Body of pancreas (tissue), 4 donors: ENCODE measurements around the gene ANTXR2. TPM values are rescaled to one million over a fixed set of nuclear protein-coding genes. Genes with fewer than 3 reads are reported as not detected.

Source experiments
- ATAC-seq: fragments of 150-250 bp; one replicate; pipeline ENCODE4 v1.9.1; 2016
- DNase-seq, 4 donors: peaks; one replicate each; pipeline ENCODE4 v3.0.0-alpha.2; 2019
- H3K27ac ChIP-seq, 4 donors: fragments of 200-600 bp; sonication (generic); 1 replicate in 3 of 4; 2 replicates in 1 of 4; pipeline versions ENCODE4 v1.5.1 to v1.6.1; 2016 to 2019; ENCODE audit warnings: mild to moderate bottlenecking in 1 of 4, mixed read lengths in 1 of 4, moderate library complexity in 1 of 4
- H3K27me3 ChIP-seq, 2 donors: fragments of 200-600 bp; sonication (generic); one replicate each; pipeline ENCODE4 v1.6.0; 2016; ENCODE audit warnings: mild to moderate bottlenecking in 1 of 2
- H3K36me3 ChIP-seq, 2 donors: fragments of 200-600 bp; sonication (generic); replicated peaks in 1 of 2; 2 replicates each; pipeline ENCODE4 v1.5.1; 2016; ENCODE audit warnings: low read depth in 2 of 2; ENCODE audit not compliant: insufficient read depth in 1 of 2
- H3K4me1 ChIP-seq: fragments of 200-600 bp; sonication (generic); one replicate; pipeline ENCODE4 v1.6.0; 2016
- H3K4me3 ChIP-seq, 2 donors: fragments of 200-600 bp; sonication (generic); 1 replicate in 1 of 2; 2 replicates in 1 of 2; pipeline ENCODE4 v1.5.1; 2016 to 2019
- H3K9me3 ChIP-seq, 3 donors: fragments of 200-600 bp; sonication (generic); 1 replicate in 2 of 3; 2 replicates in 1 of 3; pipeline ENCODE4 v1.5.1; 2016
- CTCF ChIP-seq, 7 experiments: fragments of 450-650 bp in 4 of 7; fragments of 200-600 bp in 3 of 7; sonication (generic) in 3 of 7; IDR thresholded peaks; one replicate each; pipeline ENCODE4 v1.5.1; 2016 to 2019; ENCODE audit warnings: antibody characterized with exemption in 7 of 7
- POLR2A ChIP-seq, 3 donors: fragments of 450-650 bp; IDR thresholded peaks; one replicate each; pipeline ENCODE4 v1.6.1; 2016; ENCODE audit warnings: antibody characterized with exemption in 3 of 3, mild to moderate bottlenecking in 2 of 3
- WGBS, 2 donors: methylation state at CpG; one replicate each; pipeline ENCODE4 v1.1.5; 2017; 5-methylcytosine and 5-hydroxymethylcytosine counted together
- intact Hi-C: fragments of 100-400 bp; cut with DNase I; formaldehyde crosslinking; loops from one replicate; pipeline ENCODE4 v1.15.1; 2023
- total RNA-seq, 2 donors: library from RNA; depleted of rRNA; stranded (reverse); fragments of >200 nt; gene quantifications; one replicate each; pipeline ENCODE4 v1.1.0, GENCODE V29; 2016

Gene ANTXR2
- total RNA-seq, 2 donors from 2014 or later = 16.9 to 34.6 TPM

GRCh38 chr4:80017125-80017854 is 55.7 kb downstream of the ANTXR2 start:
- H3K27ac ChIP-seq = no peak overlapping the region
- H3K36me3 ChIP-seq = no peaks in the 10 kb centered on the region
- intact Hi-C loops = no loop called here
- ATAC-seq (no peak), DNase-seq (no peak)
- 73 to 82% methylated on average over 2 of the region's 2 CpGs for WGBS, 2 donors
- H3K4me3 ChIP-seq = no peak overlapping the region
- no peaks in the 10 kb centered on the region for H3K4me1 ChIP-seq
- no peaks in the 10 kb centered on the region for H3K9me3 ChIP-seq
- no peak for TF ChIP-seq POLR2A (IDR thresholded peaks at IDR 0.05)
- no peak for TF ChIP-seq CTCF (IDR thresholded peaks at IDR 0.05)
- no peaks in the 10 kb centered on the region for H3K27me3 ChIP-seq

GRCh38 chr4:80016506-80016905 is 56.5 kb downstream of the ANTXR2 start:
- Histone ChIP-seq H3K27me3 (no peaks in the 10 kb centered on the region), H3K36me3 (no peaks in the 10 kb centered on the region), H3K27ac (no peak overlapping the region), H3K9me3 (no peaks in the 10 kb centered on the region), H3K4me1 (no peaks in the 10 kb centered on the region), H3K4me3 (no peak overlapping the region)
- intact Hi-C loops = no loop called here
- ATAC-seq = no peak
- no peak for TF ChIP-seq POLR2A (IDR thresholded peaks at IDR 0.05)
- no peak for TF ChIP-seq CTCF (IDR thresholded peaks at IDR 0.05)
- no peak for DNase-seq
- WGBS, 2 donors = 82 to 100% methylated on average over 1 of the region's 1 CpG

GRCh38 chr4:80015407-80016189 is 57.4 kb downstream of the ANTXR2 start:
- TF ChIP-seq POLR2A (IDR thresholded peaks at IDR 0.05) = no peak
- TF ChIP-seq CTCF (IDR thresholded peaks at IDR 0.05) = no peak
- no peaks in the 10 kb centered on the region for H3K4me1 ChIP-seq
- ATAC-seq = no peak

GRCh38 chr4:80014531-80014930 is 58.5 kb downstream of the ANTXR2 start:
- Histone ChIP-seq H3K27ac (no peak overlapping the region), H3K36me3 (no peaks in the 10 kb centered on the region), H3K4me3 (no peak overlapping the region), H3K9me3 (no peaks in the 10 kb centered on the region), H3K4me1 (no peaks in the 10 kb centered on the region), H3K27me3 (no peaks in the 10 kb centered on the region)
- intact Hi-C loops = no loop called here
- TF ChIP-seq POLR2A (IDR thresholded peaks at IDR 0.05) = no peak
- DNase-seq (no peak), ATAC-seq (no peak)
- 95 to 100% methylated on average over 3 of the region's 3 CpGs for WGBS, 2 donors

More at GRCh38 chr4:80015407-80016189, 57.4 kb downstream of the ANTXR2 start:
- Histone ChIP-seq H3K9me3 (no peaks in the 10 kb centered on the region), H3K4me3 (no peak overlapping the region), H3K27me3 (no peaks in the 10 kb centered on the region), H3K27ac (no peak overlapping the region), H3K36me3 (no peaks in the 10 kb centered on the region)
- 91 to 98% methylated on average over 2 of the region's 2 CpGs for WGBS, 2 donors
- no peak for DNase-seq
- intact Hi-C loops = no loop called here

- DNase-seq = no peak
- Histone ChIP-seq H3K9me3 (no peaks in the 10 kb centered on the region), H3K36me3 (no peaks in the 10 kb centered on the region), H3K27ac (no peak overlapping the region), H3K4me1 (no peaks in the 10 kb centered on the region), H3K4me3 (no peak overlapping the region), H3K27me3 (no peaks in the 10 kb centered on the region)
- WGBS, 2 donors = 68 to 76% methylated on average over 1 of the region's 1 CpG
- intact Hi-C loops = no loop called here
- TF ChIP-seq CTCF (IDR thresholded peaks at IDR 0.05) (no peak), POLR2A (IDR thresholded peaks at IDR 0.05) (no peak)
- ATAC-seq = no peak
These were observed 60.7 kb downstream of the ANTXR2 start for GRCh38 chr4:80012291-80012690.
